ENCODE data around the gene HTRA3.

HTRA3 gene

DNA sequence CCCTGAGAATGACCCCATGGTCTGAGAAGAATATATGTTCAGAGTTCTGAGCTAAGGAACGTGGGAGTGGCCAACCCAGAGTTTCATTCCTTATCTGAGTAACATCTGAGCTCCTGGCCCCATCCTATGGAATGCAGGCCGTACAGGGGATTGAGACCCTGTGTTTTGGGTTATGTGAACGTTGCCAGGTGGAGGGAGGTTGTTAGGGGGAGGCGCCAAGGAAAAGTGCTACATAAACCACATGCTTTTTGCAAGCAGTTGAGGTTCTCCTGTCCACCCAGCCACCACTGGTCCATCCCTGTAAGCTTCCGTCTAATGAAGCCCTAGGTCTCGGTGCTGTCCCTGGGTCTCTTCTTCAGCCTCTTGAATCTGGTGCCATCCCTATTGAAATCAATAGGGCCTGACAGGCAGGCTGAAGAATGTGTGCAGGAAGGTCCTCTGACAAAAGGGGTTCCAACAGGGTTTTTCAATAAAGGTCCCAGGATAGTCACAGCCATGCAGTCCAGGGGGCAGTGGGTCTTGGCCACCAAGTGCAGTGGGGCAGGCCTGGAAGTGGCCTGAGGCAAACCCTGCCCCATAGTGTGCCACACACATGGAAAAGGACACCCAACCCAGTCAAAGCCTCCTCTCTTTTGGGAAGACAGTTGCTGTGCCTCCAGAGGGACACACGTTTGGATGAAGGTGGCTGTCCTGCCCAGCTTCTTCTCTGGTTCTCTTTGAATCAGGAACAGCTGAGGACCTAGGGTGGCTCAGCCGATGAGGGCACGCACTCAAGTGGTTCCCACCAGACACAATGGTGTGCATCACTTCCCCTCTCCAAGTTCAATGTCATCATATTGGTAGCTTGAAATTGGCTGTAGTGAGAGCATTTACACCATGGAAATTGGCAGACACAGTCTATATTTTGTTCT is 53.5 kb downstream of the HTRA3 start:
- DNase-seq (ENCODE audit: extremely low read depth, insufficient read length), result no peak
- no peaks in the 10 kb centered on the region for H3K27me3 ChIP-seq (replicated peaks; ENCODE audit: control insufficient read depth, insufficient read depth, low read length)
- TF ChIP-seq, protein P1, sequence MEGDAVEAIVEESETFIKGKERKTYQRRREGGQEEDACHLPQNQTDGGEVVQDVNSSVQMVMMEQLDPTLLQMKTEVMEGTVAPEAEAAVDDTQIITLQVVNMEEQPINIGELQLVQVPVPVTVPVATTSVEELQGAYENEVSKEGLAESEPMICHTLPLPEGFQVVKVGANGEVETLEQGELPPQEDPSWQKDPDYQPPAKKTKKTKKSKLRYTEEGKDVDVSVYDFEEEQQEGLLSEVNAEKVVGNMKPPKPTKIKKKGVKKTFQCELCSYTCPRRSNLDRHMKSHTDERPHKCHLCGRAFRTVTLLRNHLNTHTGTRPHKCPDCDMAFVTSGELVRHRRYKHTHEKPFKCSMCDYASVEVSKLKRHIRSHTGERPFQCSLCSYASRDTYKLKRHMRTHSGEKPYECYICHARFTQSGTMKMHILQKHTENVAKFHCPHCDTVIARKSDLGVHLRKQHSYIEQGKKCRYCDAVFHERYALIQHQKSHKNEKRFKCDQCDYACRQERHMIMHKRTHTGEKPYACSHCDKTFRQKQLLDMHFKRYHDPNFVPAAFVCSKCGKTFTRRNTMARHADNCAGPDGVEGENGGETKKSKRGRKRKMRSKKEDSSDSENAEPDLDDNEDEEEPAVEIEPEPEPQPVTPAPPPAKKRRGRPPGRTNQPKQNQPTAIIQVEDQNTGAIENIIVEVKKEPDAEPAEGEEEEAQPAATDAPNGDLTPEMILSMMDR (IDR thresholded peaks at IDR 0.05; ENCODE audit: insufficient read depth, low read length, poor library complexity, severe bottlenecking), result no peak
- H3K4me3 ChIP-seq (replicated peaks; ENCODE audit: low read depth, low read length), result no peak overlapping the region
- H3K36me3 ChIP-seq (ENCODE audit: control insufficient read depth, insufficient read depth, low read length), result no peaks in the 10 kb centered on the region

DNA sequence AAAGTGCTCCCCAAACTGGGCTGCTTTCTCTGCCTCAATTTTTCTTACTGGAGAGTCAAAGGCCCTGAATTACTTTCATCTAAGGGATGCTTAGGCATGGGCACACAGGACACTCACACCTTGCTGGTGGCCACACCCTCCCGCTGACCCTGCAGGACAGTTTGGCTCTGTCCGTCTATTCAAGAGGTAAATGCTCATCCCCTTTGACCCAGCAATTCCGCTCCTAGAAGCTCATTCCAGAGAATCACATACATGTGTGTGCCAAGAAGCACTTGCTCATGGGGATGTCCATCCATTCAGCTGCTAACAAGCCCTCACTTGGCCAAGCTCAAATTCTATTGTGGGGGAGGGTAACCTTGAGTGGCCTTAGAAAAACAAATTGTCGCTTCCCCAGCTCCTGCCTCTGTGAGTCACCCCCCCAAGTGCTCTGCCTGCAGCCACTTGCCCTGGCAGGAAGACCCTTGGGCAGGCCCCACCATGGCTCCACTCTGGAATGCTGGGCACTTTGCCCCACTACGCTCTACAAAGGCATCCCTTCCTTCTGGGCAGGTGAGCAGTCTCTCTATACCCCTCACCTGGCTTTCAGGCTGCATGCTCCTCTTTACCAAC is 54.5 kb downstream of the HTRA3 start:
- H3K4me3 ChIP-seq (replicated peaks; ENCODE audit: low read depth, low read length), result no peak overlapping the region
- H3K36me3 ChIP-seq (ENCODE audit: control insufficient read depth, insufficient read depth, low read length), result no peaks in the 10 kb centered on the region
- no peaks in the 10 kb centered on the region for H3K27me3 ChIP-seq (replicated peaks; ENCODE audit: control insufficient read depth, insufficient read depth, low read length)
- DNase-seq (ENCODE audit: extremely low read depth, insufficient read length), result no peak
- TF ChIP-seq, protein P1 (IDR thresholded peaks at IDR 0.05; ENCODE audit: insufficient read depth, low read length, poor library complexity, severe bottlenecking), result no peak

DNA sequence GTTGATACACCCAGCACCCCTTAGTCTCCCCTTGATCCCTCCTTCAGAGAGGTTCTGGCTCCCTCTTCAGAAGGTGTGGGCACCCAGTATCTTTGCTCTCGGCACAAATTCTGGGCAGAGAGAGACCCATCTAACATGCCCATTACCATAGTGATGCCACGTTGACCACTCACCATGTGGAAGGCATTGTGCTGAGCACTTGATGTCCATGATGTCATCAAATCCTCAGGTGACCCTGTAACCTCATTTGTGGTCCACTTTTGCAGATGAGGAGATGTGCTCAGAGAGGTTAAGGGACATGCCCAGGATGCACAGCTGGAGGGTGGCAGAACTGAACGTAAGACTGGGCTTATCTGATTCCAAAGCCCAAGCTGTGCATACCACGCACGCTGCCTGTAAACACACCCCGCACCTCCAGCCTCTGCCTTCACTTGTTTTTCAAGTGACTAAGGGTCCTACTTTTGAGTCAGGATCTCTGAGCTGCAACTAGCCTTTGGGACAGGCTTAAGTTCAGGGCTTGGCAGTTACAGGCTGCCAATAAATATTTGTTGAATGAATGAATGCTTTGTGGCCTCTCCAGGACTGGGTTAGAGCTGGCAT is 55.2 kb downstream of the HTRA3 start:
- TF ChIP-seq, protein P1 (IDR thresholded peaks at IDR 0.05; ENCODE audit: insufficient read depth, low read length, poor library complexity, severe bottlenecking), result no peak
- DNase-seq (ENCODE audit: extremely low read depth, insufficient read length), result no peak
- Histone ChIP-seq H3K36me3 (ENCODE audit: control insufficient read depth, insufficient read depth, low read length) (no peaks in the 10 kb centered on the region), H3K4me3 (replicated peaks; ENCODE audit: low read depth, low read length) (no peak overlapping the region), H3K27me3 (replicated peaks; ENCODE audit: control insufficient read depth, insufficient read depth, low read length) (no peaks in the 10 kb centered on the region)

DNA sequence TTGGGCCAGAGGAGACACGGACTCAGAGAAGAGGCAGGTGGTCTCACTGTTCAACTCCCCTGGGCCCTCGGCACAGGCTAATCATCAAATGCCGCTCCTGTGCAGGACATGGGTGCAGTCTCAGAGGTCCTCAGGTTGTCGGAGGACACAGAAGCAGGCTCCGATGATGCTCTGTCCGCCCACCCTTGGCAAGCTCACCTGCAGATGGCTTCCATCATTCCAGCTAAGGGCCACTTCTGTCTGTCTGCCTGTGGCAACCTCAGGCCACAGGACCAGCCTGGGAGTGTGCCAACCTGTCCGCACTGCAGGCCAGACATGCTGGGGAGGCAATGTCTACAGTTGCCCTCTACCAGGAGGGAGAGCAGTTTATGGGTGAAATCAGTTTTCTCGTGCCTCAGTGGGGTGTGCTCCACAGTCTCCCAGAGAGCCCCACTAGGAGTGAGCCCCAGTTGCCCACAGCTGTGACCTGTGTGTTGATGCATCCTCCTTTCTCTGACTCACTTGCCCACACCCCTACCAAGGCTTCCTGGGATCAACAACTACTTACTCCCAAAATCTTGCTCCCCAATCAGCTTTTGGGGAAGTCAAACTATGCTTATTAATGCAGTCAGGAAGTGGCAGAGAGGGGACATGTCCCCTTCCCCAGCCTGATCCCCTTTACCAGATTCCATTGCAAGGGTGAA is 55.9 kb downstream of the HTRA3 start:
- no peak for DNase-seq (ENCODE audit: extremely low read depth, insufficient read length)
- TF ChIP-seq, protein P1 (IDR thresholded peaks at IDR 0.05; ENCODE audit: insufficient read depth, low read length, poor library complexity, severe bottlenecking), result no peak
- Histone ChIP-seq H3K27me3 (replicated peaks; ENCODE audit: control insufficient read depth, insufficient read depth, low read length) (no peaks in the 10 kb centered on the region), H3K36me3 (ENCODE audit: control insufficient read depth, insufficient read depth, low read length) (no peaks in the 10 kb centered on the region), H3K4me3 (replicated peaks; ENCODE audit: low read depth, low read length) (no peak overlapping the region)

DNA sequence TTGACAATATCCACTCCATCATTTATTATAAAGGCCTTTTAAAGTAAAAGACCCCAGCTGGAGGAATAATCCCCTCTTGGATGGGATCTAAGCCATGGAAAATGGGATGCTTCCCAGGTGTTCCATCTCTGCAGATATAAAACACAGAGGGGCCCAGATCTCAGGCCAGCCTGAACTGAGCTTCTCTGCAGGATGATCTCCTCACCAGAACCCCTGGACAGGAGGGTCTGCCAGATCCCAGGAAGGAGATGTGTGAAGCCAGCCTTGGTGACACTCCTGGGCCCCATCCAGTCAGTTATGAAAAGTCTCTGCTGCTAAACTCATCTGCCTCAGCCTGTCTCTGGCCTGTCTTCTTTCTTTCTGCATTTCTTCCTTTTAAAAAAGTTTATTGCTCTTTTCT is 56.7 kb downstream of the HTRA3 start:
- TF ChIP-seq, protein P1 (IDR thresholded peaks at IDR 0.05; ENCODE audit: insufficient read depth, low read length, poor library complexity, severe bottlenecking), result no peak
- Histone ChIP-seq H3K27me3 (replicated peaks; ENCODE audit: control insufficient read depth, insufficient read depth, low read length) (no peaks in the 10 kb centered on the region; the same call in none of the 2 replicates), H3K36me3 (ENCODE audit: control insufficient read depth, insufficient read depth, low read length) (no peaks in the 10 kb centered on the region), H3K4me3 (replicated peaks; ENCODE audit: low read depth, low read length) (no peak overlapping the region)
- no peak for DNase-seq (ENCODE audit: extremely low read depth, insufficient read length)
